GM10847 (cell line): Measurements from ENCODE around the gene SUCLA2.

Source experiments
- POLR2A ChIP-seq: IDR thresholded peaks from 2 replicates; pipeline ENCODE4 v1.6.1; 2011; ENCODE audit not compliant: insufficient read length; ENCODE audit errors: extremely low read depth

Gene SUCLA2

GRCh38 chr13:48006396-48006795 is 5.3 kb upstream of the SUCLA2 start:
- TF ChIP-seq POLR2A: no peak

GRCh38 chr13:48004201-48004600 is 3.1 kb upstream of the SUCLA2 start:
- no peak for TF ChIP-seq POLR2A

- TF ChIP-seq POLR2A: no peak
These were observed 437 bp downstream of the SUCLA2 start for GRCh38 chr13:48000559-48001113.

- no peak for TF ChIP-seq POLR2A
These were observed 1.1 kb downstream of the SUCLA2 start for GRCh38 chr13:47999973-48000372.

GRCh38 chr13:47997384-47997783 is 3.7 kb downstream of the SUCLA2 start:
- TF ChIP-seq POLR2A: no peak

- no peak for TF ChIP-seq POLR2A
These were observed 9.2 kb downstream of the SUCLA2 start for GRCh38 chr13:47991859-47992258.

GRCh38 chr13:47990920-47991466 is 10.1 kb downstream of the SUCLA2 start:
- TF ChIP-seq POLR2A: no peak

GRCh38 chr13:47990427-47990826 is 10.6 kb downstream of the SUCLA2 start:
- no peak for TF ChIP-seq POLR2A

GRCh38 chr13:47983070-47983469 is 18.0 kb downstream of the SUCLA2 start:
- TF ChIP-seq POLR2A: no peak

- TF ChIP-seq POLR2A: no peak
These were observed 24.7 kb downstream of the SUCLA2 start for GRCh38 chr13:47976325-47976724.

- TF ChIP-seq POLR2A: no peak
These were observed 36.2 kb downstream of the SUCLA2 start for GRCh38 chr13:47964863-47965262.

- no peak for TF ChIP-seq POLR2A
These were observed 38.8 kb downstream of the SUCLA2 start for GRCh38 chr13:47962237-47962636.

GRCh38 chr13:47959468-47960247 is 41.4 kb downstream of the SUCLA2 start:
- TF ChIP-seq POLR2A: no peak

- TF ChIP-seq POLR2A: no peak
These were observed 44.0 kb downstream of the SUCLA2 start for GRCh38 chr13:47957073-47957472.

GRCh38 chr13:47955836-47956235 is 45.2 kb downstream of the SUCLA2 start:
- no peak for TF ChIP-seq POLR2A

- no peak for TF ChIP-seq POLR2A
These were observed 51.3 kb downstream of the SUCLA2 start for GRCh38 chr13:47949799-47950198.
